OCI-LY7 (cell line): Measurements from ENCODE around the gene WAS.
"Not testable (repeated sequence)": the region's sequence is repeated elsewhere in the genome, so short reads cannot be mapped to it uniquely, and the experiment has no call there.

Source experiments
- EZH2phosphoT487 ChIP-seq: fragments of 200-600 bp; sonication (generic); IDR thresholded peaks from 2 replicates; pipeline ENCODE4 v1.6.1; 2018; ENCODE audit warnings: low read depth, borderline replicate concordance, mild to moderate bottlenecking, mixed run types, antibody characterized with exemption, low read length, moderate library complexity, mixed read lengths
- TF ChIP-seq, protein P1 (sequence below): fragments of 200-600 bp; sonication (generic); conservative IDR thresholded peaks from 2 replicates; pipeline ENCODE4 v1.5.1; 2014; ENCODE audit warnings: mild to moderate bottlenecking, antibody characterized with exemption, low read length, moderate library complexity, mixed read lengths

DNA sequence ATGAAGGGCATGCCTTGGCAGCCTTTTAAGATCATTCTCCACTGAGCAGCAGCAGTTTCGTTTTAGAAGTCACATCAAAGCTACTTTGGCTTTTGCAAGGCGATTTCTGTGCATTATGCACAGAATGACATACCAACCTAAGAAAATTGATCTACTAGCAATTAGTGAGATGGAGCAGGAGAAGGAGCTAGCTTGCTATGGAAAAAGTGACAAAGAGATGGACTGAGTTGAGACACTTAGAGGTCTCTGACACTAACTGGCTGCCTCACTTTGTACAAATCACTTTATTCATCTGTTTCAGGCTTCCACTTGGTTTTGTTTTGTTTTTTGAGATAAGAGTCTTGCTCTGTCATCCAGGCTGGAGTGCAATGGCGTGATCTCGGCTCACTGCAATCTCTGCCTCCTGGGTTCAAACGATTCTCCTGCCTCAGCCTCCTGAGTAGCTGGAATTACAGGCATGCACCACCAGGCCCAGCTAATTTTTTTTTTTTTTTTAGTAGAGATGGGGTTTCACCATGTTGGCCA, 31.5 kb upstream of the WAS start:
- TF ChIP-seq, protein P1, sequence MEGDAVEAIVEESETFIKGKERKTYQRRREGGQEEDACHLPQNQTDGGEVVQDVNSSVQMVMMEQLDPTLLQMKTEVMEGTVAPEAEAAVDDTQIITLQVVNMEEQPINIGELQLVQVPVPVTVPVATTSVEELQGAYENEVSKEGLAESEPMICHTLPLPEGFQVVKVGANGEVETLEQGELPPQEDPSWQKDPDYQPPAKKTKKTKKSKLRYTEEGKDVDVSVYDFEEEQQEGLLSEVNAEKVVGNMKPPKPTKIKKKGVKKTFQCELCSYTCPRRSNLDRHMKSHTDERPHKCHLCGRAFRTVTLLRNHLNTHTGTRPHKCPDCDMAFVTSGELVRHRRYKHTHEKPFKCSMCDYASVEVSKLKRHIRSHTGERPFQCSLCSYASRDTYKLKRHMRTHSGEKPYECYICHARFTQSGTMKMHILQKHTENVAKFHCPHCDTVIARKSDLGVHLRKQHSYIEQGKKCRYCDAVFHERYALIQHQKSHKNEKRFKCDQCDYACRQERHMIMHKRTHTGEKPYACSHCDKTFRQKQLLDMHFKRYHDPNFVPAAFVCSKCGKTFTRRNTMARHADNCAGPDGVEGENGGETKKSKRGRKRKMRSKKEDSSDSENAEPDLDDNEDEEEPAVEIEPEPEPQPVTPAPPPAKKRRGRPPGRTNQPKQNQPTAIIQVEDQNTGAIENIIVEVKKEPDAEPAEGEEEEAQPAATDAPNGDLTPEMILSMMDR: not testable (repeated sequence)
- not testable (repeated sequence) for TF ChIP-seq EZH2phosphoT487
